Neural cell (in vitro differentiated cells): ENCODE data around the gene GAS7. TPM values are rescaled to one million over a fixed set of nuclear protein-coding genes. Genes with fewer than 3 reads are reported as not detected.
A peak's percentile ranks its signal among the peaks of the same experiment; 100 is the strongest.

Source experiments
- H2AFZ ChIP-seq: fragments of 200-600, 300-800 bp; sonication (generic), shearing (Covaris generic); 2 replicates; pipeline ENCODE4 v1.6.0; 2014; ENCODE audit warnings: low read depth, mild to moderate bottlenecking, antibody characterized with exemption, low read length, moderate library complexity
- H3F3A ChIP-seq: fragments of 200-600 bp; shearing (Covaris generic); 2 replicates; pipeline ENCODE4 v1.6.1; 2016; ENCODE audit warnings: mild to moderate bottlenecking, moderate library complexity, mixed read lengths, antibody characterized with exemption, low read length; ENCODE audit not compliant: insufficient read depth, poor library complexity, severe bottlenecking
- H3K27ac ChIP-seq: fragments of 200-600, 300-800 bp; sonication (generic), shearing (Covaris generic); 2 replicates; pipeline ENCODE4 v1.5.1; 2014; ENCODE audit warnings: mild to moderate bottlenecking, low read length, moderate library complexity
- H3K27me3 ChIP-seq: fragments of 300-800, 200-600 bp; sonication (generic), shearing (Covaris generic); 2 replicates; pipeline ENCODE4 v1.6.0; 2014; ENCODE audit warnings: mild to moderate bottlenecking, low read depth, low read length, moderate library complexity; ENCODE audit not compliant: insufficient read depth
- H3K36me3 ChIP-seq: fragments of 300-800, 200-600 bp; sonication (generic), shearing (Covaris generic); 2 replicates; pipeline ENCODE4 v1.5.1; 2014; ENCODE audit warnings: mild to moderate bottlenecking, antibody characterized with exemption, low read length, moderate library complexity; ENCODE audit not compliant: insufficient read depth
- H3K4me2 ChIP-seq: fragments of 300-800, 200-600 bp; sonication (generic), shearing (Covaris generic); 2 replicates; pipeline ENCODE4 v1.6.0; 2014; ENCODE audit warnings: mild to moderate bottlenecking, low read length
- H3K4me3 ChIP-seq: fragments of 300-800, 200-600 bp; sonication (generic), shearing (Covaris generic); 2 replicates; pipeline ENCODE4 v1.5.1; 2014; ENCODE audit warnings: mild to moderate bottlenecking, low read length, moderate library complexity
- H3K79me2 ChIP-seq: fragments of 200-600 bp; shearing (Covaris generic); replicated peaks from 2 replicates; pipeline ENCODE4 v1.6.0; 2014; ENCODE audit warnings: mild to moderate bottlenecking, low read length, moderate library complexity; ENCODE audit not compliant: insufficient read depth
- H3K9ac ChIP-seq: fragments of 300-800, 200-600 bp; sonication (generic), shearing (Covaris generic); 2 replicates; pipeline ENCODE4 v1.6.1; 2016; ENCODE audit warnings: mild to moderate bottlenecking, low read length, mixed read lengths
- H3K9me2 ChIP-seq: fragments of 200-600 bp; shearing (Covaris generic); 2 replicates; pipeline ENCODE4 v1.6.1; 2016; ENCODE audit warnings: mild to moderate bottlenecking, low read length, mixed read lengths; ENCODE audit not compliant: insufficient read depth
- H3K9me3 ChIP-seq: fragments of 200-600, 300-800 bp; sonication (generic), shearing (Covaris generic); 2 replicates; pipeline ENCODE4 v1.6.1; 2016; ENCODE audit warnings: mild to moderate bottlenecking, mixed run types, low read length, moderate library complexity, mixed read lengths
- H4K20me1 ChIP-seq: fragments of 200-600 bp; shearing (Covaris generic); 2 replicates; pipeline ENCODE4 v1.6.1; 2016; ENCODE audit warnings: mild to moderate bottlenecking, mixed run types; ENCODE audit not compliant: insufficient read depth
- EP300 ChIP-seq: fragments of 450-650 bp; conservative IDR thresholded peaks from 2 replicates; pipeline ENCODE4 v1.6.1; 2014; ENCODE audit warnings: antibody characterized with exemption, mild to moderate bottlenecking, moderate library complexity; ENCODE audit not compliant: poor library complexity, severe bottlenecking
- EZH2 ChIP-seq: fragments of 200-600, 300-800 bp; shearing (Covaris generic), sonication (generic); IDR thresholded peaks from 2 replicates; pipeline ENCODE4 v1.6.1; 2014; ENCODE audit warnings: antibody characterized with exemption, low read length, borderline replicate concordance, mild to moderate bottlenecking; ENCODE audit not compliant: insufficient read depth, poor library complexity, severe bottlenecking
- MXI1 ChIP-seq: fragments of 450-650 bp; conservative IDR thresholded peaks from 2 replicates; pipeline ENCODE4 v1.6.1; 2014; ENCODE audit warnings: antibody characterized with exemption, mild to moderate bottlenecking; ENCODE audit not compliant: poor library complexity, severe bottlenecking
- POLR2AphosphoS5 ChIP-seq: IDR thresholded peaks from 2 replicates; pipeline ENCODE4 v1.6.1; 2012
- RAD21 ChIP-seq: fragments of 450-650 bp; conservative IDR thresholded peaks from 2 replicates; pipeline ENCODE4 v1.6.1; 2014; ENCODE audit warnings: antibody characterized with exemption, mild to moderate bottlenecking, moderate library complexity
- SMC3 ChIP-seq: fragments of 450-650 bp; conservative IDR thresholded peaks from 2 replicates; pipeline ENCODE4 v1.6.1; 2014; ENCODE audit warnings: antibody characterized with exemption, mild to moderate bottlenecking, moderate library complexity; ENCODE audit not compliant: poor library complexity
- TAF1 ChIP-seq: IDR thresholded peaks from 2 replicates; pipeline ENCODE4 v1.6.1; 2012; ENCODE audit warnings: low read depth
- polyA plus RNA-seq: library from polyadenylated mRNA; depleted of rRNA; stranded (reverse); fragments of >200 nt; gene quantifications from 2 replicates; pipeline ENCODE4 v1.2.3, GENCODE V29; 2014
- TF ChIP-seq, protein P1 (sequence below): IDR thresholded peaks from 2 replicates; pipeline ENCODE4 v1.6.1; 2012; ENCODE audit warnings: borderline replicate concordance
- TF ChIP-seq, protein P2 (sequence below): fragments of 450-650 bp; IDR thresholded peaks from 2 replicates; pipeline ENCODE4 v1.5.1; 2014; ENCODE audit warnings: antibody characterized with exemption, mild to moderate bottlenecking, moderate library complexity; ENCODE audit not compliant: poor library complexity, severe bottlenecking

The GAS7 gene
- polyA plus RNA-seq, 1 donor from 2014 or later = 23.6 TPM

- Histone ChIP-seq H3K9me3 (no peaks in the 10 kb centered on the region), H3K27me3 (no peaks in the 10 kb centered on the region), H3F3A (no peaks in the 10 kb centered on the region), H3K36me3 (no peaks in the 10 kb centered on the region), H4K20me1 (no peaks in the 10 kb centered on the region), H3K4me2 (no peak overlapping the region), H3K79me2 (no peaks in the 10 kb centered on the region), H2AFZ (no peak overlapping the region), H3K4me3 (no peak overlapping the region), H3K9ac (peak overlapping the region; percentile 51), H3K9me2 (no peaks in the 10 kb centered on the region), H3K27ac (peak overlapping the region; percentile 77)
- TF ChIP-seq SMC3 = no peak
- TF ChIP-seq, protein P1, sequence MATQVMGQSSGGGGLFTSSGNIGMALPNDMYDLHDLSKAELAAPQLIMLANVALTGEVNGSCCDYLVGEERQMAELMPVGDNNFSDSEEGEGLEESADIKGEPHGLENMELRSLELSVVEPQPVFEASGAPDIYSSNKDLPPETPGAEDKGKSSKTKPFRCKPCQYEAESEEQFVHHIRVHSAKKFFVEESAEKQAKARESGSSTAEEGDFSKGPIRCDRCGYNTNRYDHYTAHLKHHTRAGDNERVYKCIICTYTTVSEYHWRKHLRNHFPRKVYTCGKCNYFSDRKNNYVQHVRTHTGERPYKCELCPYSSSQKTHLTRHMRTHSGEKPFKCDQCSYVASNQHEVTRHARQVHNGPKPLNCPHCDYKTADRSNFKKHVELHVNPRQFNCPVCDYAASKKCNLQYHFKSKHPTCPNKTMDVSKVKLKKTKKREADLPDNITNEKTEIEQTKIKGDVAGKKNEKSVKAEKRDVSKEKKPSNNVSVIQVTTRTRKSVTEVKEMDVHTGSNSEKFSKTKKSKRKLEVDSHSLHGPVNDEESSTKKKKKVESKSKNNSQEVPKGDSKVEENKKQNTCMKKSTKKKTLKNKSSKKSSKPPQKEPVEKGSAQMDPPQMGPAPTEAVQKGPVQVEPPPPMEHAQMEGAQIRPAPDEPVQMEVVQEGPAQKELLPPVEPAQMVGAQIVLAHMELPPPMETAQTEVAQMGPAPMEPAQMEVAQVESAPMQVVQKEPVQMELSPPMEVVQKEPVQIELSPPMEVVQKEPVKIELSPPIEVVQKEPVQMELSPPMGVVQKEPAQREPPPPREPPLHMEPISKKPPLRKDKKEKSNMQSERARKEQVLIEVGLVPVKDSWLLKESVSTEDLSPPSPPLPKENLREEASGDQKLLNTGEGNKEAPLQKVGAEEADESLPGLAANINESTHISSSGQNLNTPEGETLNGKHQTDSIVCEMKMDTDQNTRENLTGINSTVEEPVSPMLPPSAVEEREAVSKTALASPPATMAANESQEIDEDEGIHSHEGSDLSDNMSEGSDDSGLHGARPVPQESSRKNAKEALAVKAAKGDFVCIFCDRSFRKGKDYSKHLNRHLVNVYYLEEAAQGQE = no peak
- no peak for TF ChIP-seq MXI1
- TF ChIP-seq, protein P2, sequence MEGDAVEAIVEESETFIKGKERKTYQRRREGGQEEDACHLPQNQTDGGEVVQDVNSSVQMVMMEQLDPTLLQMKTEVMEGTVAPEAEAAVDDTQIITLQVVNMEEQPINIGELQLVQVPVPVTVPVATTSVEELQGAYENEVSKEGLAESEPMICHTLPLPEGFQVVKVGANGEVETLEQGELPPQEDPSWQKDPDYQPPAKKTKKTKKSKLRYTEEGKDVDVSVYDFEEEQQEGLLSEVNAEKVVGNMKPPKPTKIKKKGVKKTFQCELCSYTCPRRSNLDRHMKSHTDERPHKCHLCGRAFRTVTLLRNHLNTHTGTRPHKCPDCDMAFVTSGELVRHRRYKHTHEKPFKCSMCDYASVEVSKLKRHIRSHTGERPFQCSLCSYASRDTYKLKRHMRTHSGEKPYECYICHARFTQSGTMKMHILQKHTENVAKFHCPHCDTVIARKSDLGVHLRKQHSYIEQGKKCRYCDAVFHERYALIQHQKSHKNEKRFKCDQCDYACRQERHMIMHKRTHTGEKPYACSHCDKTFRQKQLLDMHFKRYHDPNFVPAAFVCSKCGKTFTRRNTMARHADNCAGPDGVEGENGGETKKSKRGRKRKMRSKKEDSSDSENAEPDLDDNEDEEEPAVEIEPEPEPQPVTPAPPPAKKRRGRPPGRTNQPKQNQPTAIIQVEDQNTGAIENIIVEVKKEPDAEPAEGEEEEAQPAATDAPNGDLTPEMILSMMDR = no peak
- TF ChIP-seq RAD21 = no peak
- no peak for TF ChIP-seq EZH2
- no peak for TF ChIP-seq TAF1
- no peak for TF ChIP-seq EP300
- no peak for TF ChIP-seq POLR2AphosphoS5
Observed at GRCh38 chr17:10178506-10178991, 19.9 kb downstream of the GAS7 start.

DNA sequence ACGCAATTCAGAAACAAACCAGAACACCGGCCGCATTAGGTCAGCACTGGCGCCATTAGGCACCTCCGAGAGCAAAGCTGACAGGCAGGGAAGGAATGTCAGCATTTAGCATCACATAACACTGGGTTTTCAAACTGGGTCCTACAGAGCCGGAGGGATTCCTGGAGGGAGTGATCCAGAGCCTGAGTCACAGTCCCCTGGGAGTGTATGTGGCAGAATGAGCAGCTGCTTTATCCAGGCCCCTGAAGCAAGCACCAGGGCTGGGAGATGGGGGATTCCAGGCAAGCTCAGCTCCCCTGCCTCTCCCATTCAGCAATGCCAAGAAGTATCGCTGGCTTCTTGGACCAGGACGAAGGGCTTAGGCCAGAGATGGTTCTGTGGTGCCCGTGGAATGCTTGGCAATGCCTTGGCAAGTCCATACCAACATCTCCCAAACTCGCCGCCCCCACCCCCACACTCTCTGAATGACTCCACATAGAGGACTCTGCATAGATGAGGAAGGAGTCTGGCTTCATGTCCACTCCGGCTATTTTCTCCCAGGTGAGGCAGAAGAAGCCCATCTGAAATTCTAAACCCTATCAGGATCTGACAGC is 20.4 kb downstream of the GAS7 start:
- Histone ChIP-seq H3K4me3 (peak overlapping the region; percentile 42), H3K9me3 (peaks cover 2% of the 10 kb centered on the region), H3K27me3 (no peaks in the 10 kb centered on the region), H3K9ac (peak overlapping the region; percentile 51), H3K36me3 (no peaks in the 10 kb centered on the region), H2AFZ (peak overlapping the region; percentile 42), H4K20me1 (no peaks in the 10 kb centered on the region), H3K4me2 (no peak overlapping the region), H3K9me2 (no peaks in the 10 kb centered on the region), H3K27ac (peak overlapping the region; percentile 77), H3K79me2 (no peaks in the 10 kb centered on the region), H3F3A (no peaks in the 10 kb centered on the region)
- TF ChIP-seq EP300 (no peak), SMC3 (no peak), EZH2 (no peak), MXI1 (no peak), POLR2AphosphoS5 (no peak), TAF1 (no peak), RAD21 (no peak)
- TF ChIP-seq, protein P1 = no peak
- TF ChIP-seq, protein P2 = no peak
